IMR-90 (cell line): Measurements from ENCODE around the gene BACH1. TPM values are rescaled to one million over a fixed set of nuclear protein-coding genes. Genes with fewer than 3 reads are reported as not detected.

Experiments used
- ATAC-seq: fragments of 200-7000 bp; cut with Tn5 transposase; 2 replicates; pipeline ENCODE4 v1.9.1; 2020; ENCODE audit warnings: low read depth, mild to moderate bottlenecking, moderate library complexity
- BruUV-seq: library from RNA; stranded (reverse); fragments of 400-500 nt; replicated peaks from 2 replicates; lab custom pipeline; 2021; lab: Mats Ljungman, UMichigan
- CTCF ChIA-PET: fragments of 300-600 bp; formaldehyde crosslinking; extraction: SDS; loops from one replicate; lab custom pipeline; 2021; ENCODE audit warnings: antibody characterized with exemption; lab: Yijun Ruan, JAX
- POLR2A ChIA-PET: fragments of 300-600 bp; sonication (Branson Sonifier 250); formaldehyde crosslinking; loops from one replicate; lab custom pipeline; 2022; ENCODE audit warnings: antibody characterized with exemption; ENCODE audit not compliant: unreplicated experiment; lab: Charles Lee
- DNase-seq: peaks from one replicate; pipeline ENCODE4 v3.0.0; 2013
- H2AFZ ChIP-seq: replicated peaks from 2 replicates; pipeline ENCODE3; 2013; ENCODE audit warnings: low read length, mild to moderate bottlenecking; ENCODE audit not compliant: poor library complexity
- H2AK5ac ChIP-seq: 2 replicates; pipeline ENCODE4 v1.6.1; 2013; ENCODE audit warnings: low read depth, low read length, inconsistent platforms
- H2AK9ac ChIP-seq: replicated peaks from 2 replicates; pipeline ENCODE3; 2013; ENCODE audit warnings: mild to moderate bottlenecking, low read depth, low read length, moderate library complexity; ENCODE audit not compliant: poor library complexity
- H2BK120ac ChIP-seq: 2 replicates; pipeline ENCODE4 v1.6.1; 2013; ENCODE audit warnings: low read depth, low read length, inconsistent platforms
- H2BK15ac ChIP-seq: 3 replicates; pipeline ENCODE4 v1.6.1; 2013; ENCODE audit warnings: low read depth, low read length, inconsistent platforms
- H2BK20ac ChIP-seq: 2 replicates; pipeline ENCODE4 v1.6.1; 2013; ENCODE audit warnings: low read depth, mild to moderate bottlenecking, inconsistent platforms, low read length, moderate library complexity
- H2BK5ac ChIP-seq: 2 replicates; pipeline ENCODE4 v1.6.1; 2013; ENCODE audit warnings: mild to moderate bottlenecking, low read depth, low read length, inconsistent platforms; ENCODE audit not compliant: poor library complexity, severe bottlenecking
- H3K14ac ChIP-seq: replicated peaks from 2 replicates; pipeline ENCODE4 v1.6.1; 2013; ENCODE audit warnings: low read depth, low read length, inconsistent platforms
- H3K18ac ChIP-seq: 2 replicates; pipeline ENCODE4 v1.6.1; 2013; ENCODE audit warnings: low read depth, low read length, control low read depth
- H3K23ac ChIP-seq: 2 replicates; pipeline ENCODE4 v1.6.1; 2013; ENCODE audit warnings: low read depth, low read length, inconsistent platforms
- H3K27ac ChIP-seq: 2 replicates; pipeline ENCODE4 v1.5.1; 2013; ENCODE audit warnings: mild to moderate bottlenecking, control low read depth, low read length; ENCODE audit not compliant: insufficient read depth
- H3K27me3 ChIP-seq: 2 replicates; pipeline ENCODE4 v1.6.1; 2013; ENCODE audit warnings: low read length; ENCODE audit not compliant: control insufficient read depth, insufficient read depth
- H3K36me3 ChIP-seq: 2 replicates; pipeline ENCODE4 v1.6.1; 2013; ENCODE audit warnings: low read length, mixed read lengths; ENCODE audit not compliant: control insufficient read depth, insufficient read depth
- H3K4ac ChIP-seq: 2 replicates; pipeline ENCODE4 v1.6.1; 2013; ENCODE audit warnings: low read depth, low read length, inconsistent platforms
- H3K4me1 ChIP-seq: 2 replicates; pipeline ENCODE4 v1.6.1; 2013; ENCODE audit warnings: low read length, mixed read lengths; ENCODE audit not compliant: control insufficient read depth, insufficient read depth
- H3K4me2 ChIP-seq: 2 replicates; pipeline ENCODE4 v1.6.1; 2013; ENCODE audit warnings: low read depth, mild to moderate bottlenecking, control low read depth, low read length, moderate library complexity
- H3K4me3 ChIP-seq: 2 replicates; pipeline ENCODE4 v1.5.1; 2013; ENCODE audit warnings: low read depth, mild to moderate bottlenecking, control low read depth, low read length, moderate library complexity; ENCODE audit not compliant: insufficient read depth
- H3K56ac ChIP-seq: 2 replicates; pipeline ENCODE4 v1.6.1; 2013; ENCODE audit warnings: low read length, inconsistent platforms; ENCODE audit not compliant: insufficient read depth; ENCODE audit errors: extremely low read depth
- H3K79me1 ChIP-seq, 2 experiments: 2 replicates each; pipeline ENCODE4 v1.6.1; 2013; ENCODE audit warnings: low read length in 2 of 2, inconsistent platforms in 1 of 2, low read depth in 1 of 2
- H3K9ac ChIP-seq: 2 replicates; pipeline ENCODE4 v1.6.1; 2013; ENCODE audit warnings: low read depth, low read length, control low read depth
- H3K9me1 ChIP-seq: 2 replicates; pipeline ENCODE4 v1.6.1; 2013; ENCODE audit warnings: low read length, inconsistent platforms; ENCODE audit not compliant: insufficient read depth
- H3K9me3 ChIP-seq: 2 replicates; pipeline ENCODE4 v1.6.1; 2013; ENCODE audit warnings: low read length; ENCODE audit not compliant: control insufficient read depth, insufficient read depth
- H4K20me1 ChIP-seq: 2 replicates; pipeline ENCODE4 v1.6.1; 2013; ENCODE audit warnings: low read length, inconsistent platforms; ENCODE audit not compliant: insufficient read depth
- H4K5ac ChIP-seq: 2 replicates; pipeline ENCODE4 v1.6.1; 2013; ENCODE audit warnings: mild to moderate bottlenecking, low read depth, low read length, control low read depth
- H4K8ac ChIP-seq, 2 experiments: 2 replicates each; pipeline ENCODE4 v1.6.1; 2013; ENCODE audit warnings: low read depth in 2 of 2, low read length in 2 of 2, control low read depth in 1 of 2, inconsistent platforms in 1 of 2
- H4K91ac ChIP-seq: 2 replicates; pipeline ENCODE4 v1.6.1; 2013; ENCODE audit warnings: low read depth, low read length, inconsistent platforms; ENCODE audit not compliant: insufficient read depth
- MXI1 ChIP-seq: IDR thresholded peaks from 2 replicates; pipeline ENCODE4 v1.6.1; 2012; ENCODE audit warnings: low read depth, mild to moderate bottlenecking, low read length, moderate library complexity, borderline replicate concordance
- WGBS, 2 experiments: methylation state at CpG; one replicate each; pipeline versions ENCODE4 v1.1.5 to v1.1.7; 2013; ENCODE audit warnings: missing lambda C conversion rate in 2 of 2; ENCODE audit not compliant: insufficient read length in 1 of 2; ENCODE audit errors: extremely low coverage in 2 of 2; 5-methylcytosine and 5-hydroxymethylcytosine counted together
- dilution Hi-C: fragments of 300-500 bp; cut with HindIII; formaldehyde crosslinking; loops from one replicate; pipeline ENCODE4 v1.14.3; 2018; ENCODE audit warnings: low sequenced_read_pairs; ENCODE audit not compliant: unreplicated experiment
- in situ Hi-C: fragments of 300-500 bp; cut with MboI; formaldehyde crosslinking; loops from 3 replicates; pipeline ENCODE4 v1.14.3; 2019; ENCODE audit warnings: low sequenced_read_pairs, inconsistent platforms, mixed read lengths
- intact Hi-C: fragments of 100-400 bp; cut with micrococcal nuclease; formaldehyde crosslinking; loops from 2 replicates; pipeline ENCODE4 v1.10.0; 2022
- polyA plus RNA-seq, 3 experiments: library from polyadenylated mRNA; depleted of rRNA; stranded (reverse); fragments of >200 nt; gene quantifications; 2 replicates each; pipeline ENCODE4 v1.2.3, GENCODE V29; 2012; ENCODE audit warnings: low replicate concordance in 1 of 3
- total RNA-seq: library from RNA; depleted of rRNA; stranded (reverse); fragments of >200 nt; gene quantifications from 2 replicates; pipeline ENCODE4 v1.2.3, GENCODE V29; 2012

The BACH1 gene
- total and polyA plus RNA-seq, 2 of the 4 experiments (the other 2 are of a cell fraction), result 23.1 to 108 TPM

GRCh38 chr21:29256126-29256910 is 42.4 kb upstream of the BACH1 start:
- Histone ChIP-seq H3K4me3 (no peak overlapping the region), H3K79me1 (peaks cover 0 to 11% of the 10 kb centered on the region in 2 experiments; a peak in 2 of 4 replicates), H2AFZ (no peak overlapping the region), H3K14ac (no peak overlapping the region; the same call in 1 of the 2 replicates), H3K9ac (no peak overlapping the region), H2BK120ac (peak overlapping the region; percentile 13; the same call in 1 of the 2 replicates), H3K18ac (peak overlapping the region; percentile 52; the same call in 1 of the 2 replicates), H3K36me3 (no peaks in the 10 kb centered on the region), H3K56ac (no peak overlapping the region), H2BK15ac (peak overlapping the region; percentile 84; the same call in 2 of the 3 replicates), H3K4ac (peak overlapping the region; percentile 51; the same call in 1 of the 2 replicates), H4K5ac (peak overlapping the region; percentile 58; the same call in 1 of the 2 replicates), H2BK5ac (no peak overlapping the region), H2BK20ac (peak overlapping the region; percentile 28; the same call in 1 of the 2 replicates), H2AK5ac (peak overlapping the region; percentile 35; the same call in 1 of the 2 replicates), H4K20me1 (no peaks in the 10 kb centered on the region), H3K4me2 (no peak overlapping the region), H3K4me1 (peaks cover 8% of the 10 kb centered on the region), H3K9me1 (peaks cover 10% of the 10 kb centered on the region), H3K27me3 (no peaks in the 10 kb centered on the region), H4K91ac (no peak overlapping the region; the same call in 1 of the 2 replicates), H4K8ac (0 out of 4 replicates have a peak overlapping the region, but pooled peaks of 1 of the 2 experiments have one; percentile 30), H3K9me3 (peaks cover 7% of the 10 kb centered on the region), H3K23ac (no peak overlapping the region), H2AK9ac (no peak overlapping the region), H3K27ac (no peak overlapping the region)
- no CpG with 5 or more reads among the region's 7 CpGs for WGBS, 2 experiments
- in situ Hi-C loops, result no loop called here
- intact Hi-C loops, result loop anchor here (5.0 kb wide), 1 partner anchor 34 kb away; no protein-coding TSS in a partner anchor
- no peak for ATAC-seq
- no TSS peak for BruUV-seq
- dilution Hi-C loops, result no loop called here
- POLR2A ChIA-PET, result no interaction called here
- no peak for DNase-seq
- CTCF ChIA-PET, result no interaction called here
- no peak for TF ChIP-seq MXI1
